ENCODE results near the gene SRSF1.
"Not testable (repeated sequence)": the region's sequence is repeated elsewhere in the genome, so short reads cannot be mapped to it uniquely, and the experiment has no call there.

SRSF1 gene

DNA sequence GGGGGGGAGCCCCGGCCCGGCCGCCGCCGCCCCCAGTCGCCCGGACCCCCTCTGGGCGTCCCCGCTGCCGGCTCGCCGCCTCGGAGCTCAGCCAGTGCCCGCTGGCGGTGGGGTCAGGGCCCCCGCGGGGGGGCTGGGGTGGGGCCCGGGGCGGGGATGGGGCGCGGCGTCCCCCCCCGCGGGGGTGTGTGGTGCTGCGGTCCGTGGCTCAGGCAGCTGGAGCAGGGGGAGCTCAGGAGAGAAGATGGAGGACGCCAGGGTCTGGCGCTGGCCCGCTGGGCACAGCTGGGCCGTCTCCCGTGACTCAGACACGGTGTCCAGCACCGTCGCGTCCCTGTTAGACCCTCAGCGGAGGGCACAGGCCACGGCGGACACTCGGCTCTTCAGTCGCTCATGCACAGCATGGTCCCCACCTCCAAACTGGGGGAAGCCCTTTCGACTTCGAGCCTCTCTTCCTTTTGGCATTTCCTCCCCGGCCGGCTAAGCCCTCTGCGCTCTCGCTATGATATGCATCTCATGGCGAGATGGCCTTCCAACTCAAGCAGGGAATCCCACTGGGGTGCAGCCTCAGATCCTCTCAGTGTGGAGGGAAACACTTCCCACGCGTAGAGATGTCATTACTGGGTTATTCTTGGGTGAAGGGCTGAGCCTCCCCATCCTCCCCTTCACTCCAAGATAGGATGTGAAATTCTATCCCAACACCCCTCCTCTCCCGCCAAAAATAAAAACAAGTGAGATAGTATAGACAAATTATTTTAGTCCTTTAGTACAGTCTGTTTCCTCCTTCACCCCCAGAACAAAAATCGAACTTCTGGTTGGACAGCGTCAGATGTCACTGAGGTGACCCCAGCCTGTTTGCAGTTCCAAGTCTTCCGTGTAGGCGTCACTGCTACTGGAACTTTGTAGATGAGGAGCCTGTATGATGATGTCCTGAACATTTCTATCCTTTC is 18.5 kb downstream of the SRSF1 start:
- DNase-seq: peak; percentile 64

DNA sequence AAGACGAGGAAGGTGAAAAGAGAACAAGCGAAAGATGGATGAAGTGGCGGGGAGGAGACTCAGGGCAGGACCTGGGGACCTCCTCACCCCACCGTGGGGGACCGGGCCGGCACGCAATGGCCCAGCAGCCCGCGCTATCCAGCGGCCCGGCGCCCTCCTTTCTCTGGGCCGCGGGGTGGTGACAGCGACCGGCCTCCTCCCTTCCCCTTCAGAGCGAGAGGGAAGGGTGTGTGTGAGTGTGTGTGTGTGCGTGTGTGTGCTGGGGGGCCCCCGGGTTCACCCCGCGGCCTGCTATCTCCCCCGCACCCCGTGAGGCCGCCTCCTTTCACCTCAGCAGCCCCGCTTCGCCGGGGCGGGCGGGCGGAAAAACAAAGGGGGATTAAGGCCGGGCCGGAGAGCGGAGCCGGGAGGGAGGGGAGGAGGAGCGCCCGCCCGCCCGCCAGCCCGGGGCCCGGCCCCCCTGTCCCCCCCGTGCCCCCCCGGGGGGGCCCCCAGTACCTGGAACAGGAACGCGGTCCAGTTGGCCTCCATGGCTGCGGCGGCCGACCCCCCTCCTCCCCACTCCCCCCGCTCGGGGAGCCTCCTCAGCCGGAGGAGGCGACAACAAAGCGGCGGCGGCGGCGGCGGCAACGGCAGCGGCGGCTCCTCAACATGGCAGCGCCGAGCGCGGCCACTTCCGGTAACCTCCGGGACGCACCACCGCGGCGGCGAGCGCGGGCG is 19.3 kb downstream of the SRSF1 start, which contains the start of gene VEZF1:
TSS of gene VEZF1 (minus strand) at position 674 of the 720 bp plus-strand sequence. CDS start at position 531, 143 bp downstream.
- peak; percentile 71 for DNase-seq

DNA sequence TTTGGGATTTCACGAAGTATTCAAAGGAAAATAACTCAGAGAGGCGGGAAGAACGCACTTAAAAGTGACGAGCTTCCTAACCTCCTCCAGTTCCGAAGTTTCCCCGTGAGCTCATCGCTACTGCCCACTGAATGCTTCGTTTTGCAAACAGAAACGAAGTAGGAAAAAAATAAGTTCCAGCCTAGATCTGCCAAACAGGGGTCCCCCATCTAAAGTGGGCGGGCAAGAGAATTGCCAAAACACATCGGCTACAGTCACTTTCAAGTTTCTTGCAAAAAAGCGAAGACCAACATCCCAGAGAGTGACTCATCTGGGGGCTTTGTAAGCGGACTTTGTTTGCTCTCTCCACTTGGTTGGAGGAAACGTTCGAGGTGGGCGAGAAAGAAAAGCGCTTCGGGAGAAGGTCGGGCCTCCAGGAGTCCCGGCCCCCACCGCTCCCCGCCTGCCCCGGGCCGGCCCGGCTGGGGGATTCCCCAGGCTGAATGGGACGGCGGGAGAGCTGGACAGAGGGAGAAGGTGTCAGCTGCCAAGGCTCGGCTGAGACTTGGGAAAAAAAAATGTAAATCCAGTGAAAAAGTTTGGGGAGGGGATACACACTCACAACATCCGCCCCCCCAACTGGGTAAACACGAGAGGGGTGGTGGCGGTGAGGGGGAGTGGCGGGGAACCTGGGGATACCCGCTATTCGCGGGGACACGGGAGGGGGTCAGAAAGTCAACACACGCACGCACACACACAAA is 20.0 kb downstream of the SRSF1 start:
- peak; percentile 32 for DNase-seq

DNA sequence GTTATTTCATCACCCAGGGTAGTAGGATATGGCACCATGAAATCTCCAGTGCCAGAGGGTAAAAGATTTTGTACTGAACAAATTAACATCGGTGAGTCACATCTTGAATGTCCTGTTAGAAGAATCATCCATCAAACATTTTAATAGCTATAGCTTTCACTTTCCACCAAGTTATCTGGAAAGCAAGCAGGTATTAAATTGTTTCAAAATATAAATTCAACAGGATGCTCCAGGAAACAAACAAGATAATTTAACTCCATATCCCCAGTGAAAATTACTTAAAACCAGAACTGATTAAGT is 21.4 kb downstream of the SRSF1 start:
- DNase-seq: no peak

DNA sequence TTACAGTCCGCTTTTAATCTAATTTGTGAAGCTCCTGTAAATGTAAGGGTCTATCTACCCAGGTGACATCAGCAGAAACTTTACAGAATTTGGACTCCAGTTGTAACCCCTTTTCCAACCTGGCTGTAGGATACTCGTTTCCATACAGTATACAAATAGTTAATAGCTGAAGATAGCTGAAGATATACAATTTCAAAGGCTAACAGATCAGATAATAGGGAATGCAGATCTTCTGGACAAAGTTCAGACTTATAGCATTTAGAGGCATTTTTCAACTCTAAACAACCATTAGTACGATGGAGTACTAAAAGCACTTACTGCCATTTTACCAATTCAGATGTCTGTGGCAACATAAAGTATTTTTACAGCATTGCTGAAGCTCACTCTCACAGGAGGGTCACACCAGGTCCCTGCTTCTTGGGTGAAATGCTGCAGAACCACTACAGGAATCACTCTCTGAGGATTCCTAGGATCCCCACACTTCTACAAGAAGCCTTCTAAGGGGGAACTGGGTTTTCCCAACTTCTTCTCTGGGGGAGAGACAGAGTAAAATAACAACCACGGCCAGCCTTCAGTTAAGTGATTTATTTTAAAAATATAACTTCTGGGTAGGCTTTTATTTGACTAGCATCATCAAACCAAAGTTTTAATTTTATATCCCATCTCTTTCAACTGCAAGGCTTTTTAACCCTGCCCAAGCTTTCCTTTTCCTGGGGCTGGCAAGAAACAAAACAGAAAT is 21.9 kb downstream of the SRSF1 start:
- no peak for DNase-seq

DNA sequence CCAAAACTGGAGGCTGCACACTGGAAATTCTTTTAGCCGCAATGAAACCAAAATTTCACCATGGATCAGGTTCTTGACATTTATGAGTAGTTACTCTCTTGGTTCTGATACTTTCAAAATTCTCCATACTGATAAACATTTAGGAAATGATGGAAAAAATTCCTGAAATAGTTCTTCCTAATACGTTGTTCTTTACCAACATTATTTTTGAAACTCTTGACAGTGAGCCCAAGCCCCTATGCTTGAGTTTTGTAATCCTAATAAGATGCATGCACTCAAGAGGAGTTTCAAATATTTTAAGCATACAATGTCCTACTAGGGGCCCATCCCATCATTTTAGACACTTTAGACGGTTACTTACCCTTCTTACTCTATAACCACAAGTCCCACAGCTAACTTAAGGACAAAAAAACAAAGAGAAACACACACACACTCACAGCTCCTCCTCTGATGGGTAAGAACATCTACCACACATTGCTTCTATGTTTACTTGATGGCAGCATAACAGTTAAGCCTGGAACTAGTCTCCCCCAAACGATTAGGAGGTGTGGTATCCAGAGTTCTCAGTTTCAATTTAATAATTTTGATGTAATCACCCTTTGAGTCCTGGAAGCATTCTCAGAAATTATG is 22.7 kb downstream of the SRSF1 start:
- DNase-seq: no peak

DNA sequence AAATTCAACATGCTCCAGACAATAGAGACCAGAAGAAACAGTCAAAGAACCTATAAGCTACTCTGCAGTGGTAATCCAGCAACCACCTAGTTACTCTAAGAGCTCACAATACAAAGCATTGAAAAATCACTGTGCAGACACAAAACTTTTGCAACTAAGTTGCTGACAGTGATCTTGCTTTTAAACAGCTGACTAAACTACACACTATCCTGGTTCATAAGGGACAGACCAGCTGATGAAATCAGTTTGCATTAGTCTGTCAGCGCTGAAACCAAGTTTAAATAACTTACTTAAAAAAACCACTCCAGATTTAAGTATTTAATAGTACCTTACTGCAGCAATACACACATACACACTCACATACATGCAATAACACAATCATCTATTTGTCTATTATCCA is 23.6 kb downstream of the SRSF1 start:
- DNase-seq: no peak

DNA sequence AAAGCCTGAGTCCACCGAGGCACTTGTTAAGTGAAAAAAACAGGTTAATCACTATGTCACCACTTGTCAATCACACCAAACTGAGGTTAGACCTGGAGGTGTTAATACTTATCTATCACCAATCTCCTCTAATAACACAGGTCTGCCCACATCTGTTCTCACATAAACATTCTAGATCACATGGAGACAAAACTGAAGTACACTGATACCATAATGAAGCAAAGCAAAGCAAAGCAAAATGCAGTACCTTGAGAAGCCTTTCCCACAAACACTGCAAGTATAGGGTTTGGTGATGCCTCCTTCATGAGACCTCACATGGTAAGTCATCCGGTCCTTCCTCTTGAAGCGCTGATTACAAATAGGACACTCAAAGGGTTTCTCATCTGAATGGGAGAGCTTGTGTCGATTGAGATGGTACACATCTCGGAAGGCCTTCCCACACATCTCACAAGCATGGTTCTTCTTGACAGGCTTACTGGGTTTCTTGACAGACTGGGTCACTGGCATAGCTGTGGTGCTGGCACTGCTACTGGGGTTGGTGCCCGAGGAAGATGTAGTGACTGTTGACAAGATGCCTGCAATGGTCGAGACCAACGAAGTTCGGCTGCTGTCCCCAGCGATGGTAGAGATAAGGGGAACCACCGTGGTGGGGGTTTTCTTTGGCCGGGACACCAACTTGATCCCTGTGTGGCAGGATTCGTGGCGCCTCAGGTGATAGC is 24.4 kb downstream of the SRSF1 start:
- DNase-seq: no peak

DNA sequence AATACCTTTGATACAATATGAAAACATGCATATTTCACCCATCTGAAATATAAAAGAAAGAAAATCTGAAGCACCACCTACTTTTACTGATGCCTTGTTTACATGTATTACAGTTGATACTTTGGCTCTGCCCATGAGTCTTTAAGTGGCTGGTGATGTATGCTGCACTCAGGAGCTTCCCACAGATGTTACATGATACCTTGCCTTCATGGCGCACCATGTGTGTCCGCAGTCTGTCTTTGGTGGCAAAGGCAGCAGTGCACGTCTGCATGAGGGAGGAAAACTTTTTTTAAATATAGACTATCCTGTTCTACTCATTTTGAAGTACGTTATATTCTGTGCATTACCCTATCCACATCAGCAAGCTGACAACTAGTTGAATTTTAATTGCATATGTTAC is 26.5 kb downstream of the SRSF1 start:
- DNase-seq: no peak

DNA sequence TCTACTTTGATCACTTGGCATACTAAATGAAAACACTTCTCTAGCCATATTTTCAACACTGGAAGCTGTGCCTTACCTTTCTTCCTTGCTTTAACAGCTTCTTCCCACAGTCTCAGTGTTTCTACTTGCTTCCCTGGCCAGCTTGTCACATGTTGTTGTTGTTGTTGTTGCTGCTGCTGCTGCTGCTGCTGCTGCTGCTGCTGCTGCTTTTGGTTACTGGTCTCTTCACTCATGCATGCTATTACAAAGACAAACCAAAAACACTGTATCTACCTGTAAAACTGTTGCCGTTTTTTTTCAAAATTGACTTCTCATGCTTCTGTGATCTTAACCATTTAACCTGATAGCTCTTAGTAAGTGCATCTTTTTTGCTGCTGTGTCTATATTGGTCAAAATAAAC is 28.0 kb downstream of the SRSF1 start:
- DNase-seq: no peak

DNA sequence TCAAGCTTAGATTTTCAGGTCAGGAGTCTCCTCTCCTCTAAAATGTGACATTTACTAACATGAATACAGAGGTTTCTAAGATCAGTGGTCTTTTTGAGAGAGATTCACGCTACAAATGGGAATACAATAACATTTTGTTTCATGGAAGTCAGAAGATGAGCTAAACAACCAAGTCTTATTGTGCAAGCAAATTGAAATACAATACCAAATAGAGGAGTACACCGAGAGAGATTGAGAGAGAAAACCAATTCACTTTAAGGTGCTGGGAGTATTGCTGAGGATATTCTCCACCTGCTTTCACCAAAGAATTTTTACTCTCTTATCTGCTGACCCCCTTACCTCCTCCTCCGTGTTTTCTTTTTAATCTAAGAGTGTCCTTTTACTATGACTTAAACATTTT is 30.5 kb downstream of the SRSF1 start:
- DNase-seq: no peak

DNA sequence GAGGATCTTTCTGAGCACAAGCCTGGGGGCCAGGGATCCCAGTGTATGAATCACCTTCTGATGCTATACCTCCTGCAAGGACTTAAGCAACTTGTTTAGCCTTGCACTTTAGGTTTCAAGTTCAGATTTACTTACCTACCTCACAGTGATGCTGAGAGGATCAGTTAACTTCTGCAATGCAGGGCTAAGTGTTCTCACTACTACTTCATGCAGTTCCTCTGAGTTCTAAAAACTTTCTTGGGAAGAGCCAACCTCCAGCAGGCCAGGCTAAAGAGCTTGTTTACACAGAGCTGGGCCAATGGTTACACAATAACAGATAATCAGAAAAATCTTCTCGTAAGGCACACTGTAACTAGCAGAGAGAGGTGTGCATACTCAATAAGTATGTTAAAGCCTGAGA is 32.0 kb downstream of the SRSF1 start:
- no peak for DNase-seq

DNA sequence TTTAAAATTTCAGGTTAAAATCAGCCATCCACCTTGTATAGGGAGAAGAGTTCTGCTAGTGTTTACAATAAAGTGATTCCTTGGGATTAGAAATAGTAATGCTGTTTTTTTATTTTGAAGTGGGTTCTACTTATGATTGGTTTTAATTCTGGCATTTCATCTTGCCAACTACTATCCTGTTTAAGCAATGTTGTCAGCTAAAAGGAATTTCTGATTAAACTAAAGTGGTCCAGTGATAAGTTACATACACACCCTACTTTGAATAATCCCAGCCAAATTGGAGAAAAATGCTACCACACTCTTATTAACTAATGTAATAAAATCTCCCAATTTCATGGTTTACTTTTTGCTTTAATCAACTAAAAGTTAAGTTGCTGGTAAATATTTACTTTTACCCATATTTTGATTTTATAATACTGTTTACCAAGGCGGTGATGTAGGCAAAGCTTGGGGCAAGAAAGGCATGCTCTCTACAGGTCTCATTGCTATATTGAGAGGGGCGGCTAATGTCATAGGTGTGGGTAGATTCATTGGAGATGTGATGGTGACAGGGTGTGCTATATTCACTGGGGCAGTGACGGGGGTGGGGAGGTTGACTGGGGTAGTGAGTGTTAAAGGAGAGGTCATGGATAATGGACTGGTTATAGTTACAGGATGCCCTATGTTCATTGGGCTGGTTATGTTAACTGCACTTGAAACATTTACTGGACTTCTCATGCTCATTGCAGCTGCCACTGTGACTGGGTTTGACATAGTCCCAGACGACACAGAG is 32.8 kb downstream of the SRSF1 start:
- DNase-seq: not testable (repeated sequence)

DNA sequence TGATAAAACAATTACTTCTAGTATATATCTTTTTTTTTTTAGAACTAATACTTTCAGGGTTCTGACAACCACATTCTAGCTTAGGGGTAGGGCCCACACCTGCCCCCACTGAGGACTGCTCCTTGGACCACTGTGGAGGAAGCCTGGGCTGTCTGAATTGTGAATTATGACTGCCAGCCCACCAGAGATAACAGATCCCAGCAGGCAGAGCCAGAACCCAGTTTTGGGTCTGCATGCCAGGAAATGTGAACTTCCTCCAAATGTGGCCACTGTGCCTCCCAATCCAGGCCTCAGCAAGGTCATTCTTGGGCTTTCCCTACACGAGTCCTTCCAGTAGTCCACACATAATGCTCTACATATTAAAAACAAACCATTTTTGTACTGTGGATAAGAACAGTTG is 34.9 kb downstream of the SRSF1 start:
- DNase-seq: no peak

DNA sequence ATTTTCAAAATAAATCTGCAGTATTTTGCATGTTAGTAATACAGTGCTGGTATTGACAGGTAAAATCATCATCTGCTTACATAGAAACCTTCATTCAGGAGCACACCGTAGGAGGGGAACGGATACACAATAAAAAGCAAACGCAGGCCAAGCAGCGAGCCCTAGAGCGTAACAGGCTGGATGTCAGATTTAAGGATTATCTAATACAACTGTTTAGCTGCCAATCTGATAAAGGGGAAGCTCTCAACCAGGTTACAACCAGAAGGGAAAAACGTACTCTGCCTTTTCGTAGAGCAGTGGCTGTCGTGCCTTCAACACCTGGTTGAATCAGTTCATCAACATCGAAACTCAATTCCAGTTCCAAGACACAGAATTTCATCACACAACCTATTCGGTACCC is 35.5 kb downstream of the SRSF1 start:
- DNase-seq: no peak

DNA sequence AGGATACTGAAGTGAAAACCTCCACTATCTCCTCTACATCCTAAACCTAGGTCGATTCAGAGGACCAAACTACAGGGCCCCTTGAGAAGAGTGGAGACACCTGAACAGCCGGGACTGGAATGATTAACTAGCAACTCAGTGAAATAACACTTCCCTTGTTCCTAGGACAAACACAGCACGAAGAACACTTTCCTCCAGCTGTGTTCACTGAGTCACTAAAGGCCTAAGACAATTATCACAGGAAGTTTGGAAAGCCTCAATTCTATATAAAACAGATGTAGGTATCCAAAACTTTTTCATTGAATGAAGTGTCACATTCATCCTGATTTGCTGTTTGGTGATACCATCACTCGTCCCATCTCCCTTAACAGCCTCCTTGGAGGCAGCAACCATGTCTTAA is 36.3 kb downstream of the SRSF1 start:
- no peak for DNase-seq

DNA sequence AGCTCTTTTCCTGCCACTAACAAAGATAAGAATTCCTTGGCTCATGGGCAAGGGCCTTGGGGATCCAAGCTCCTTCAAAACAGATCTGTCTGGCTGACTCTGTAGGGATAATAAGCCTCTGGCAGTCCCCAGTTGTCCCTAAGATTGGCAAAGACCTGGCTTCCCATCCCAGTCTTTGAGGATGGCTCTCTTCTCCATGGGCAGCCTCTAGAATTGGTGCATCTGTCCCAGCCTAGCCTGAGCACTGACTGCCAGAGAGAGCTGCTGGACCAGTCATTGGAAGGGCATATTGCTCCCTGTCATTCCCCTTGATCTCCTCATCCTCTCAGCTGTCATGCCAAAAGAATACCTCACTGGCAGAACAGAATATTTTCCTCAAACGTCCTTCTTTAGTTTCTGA is 38.6 kb downstream of the SRSF1 start:
- DNase-seq: no peak

DNA sequence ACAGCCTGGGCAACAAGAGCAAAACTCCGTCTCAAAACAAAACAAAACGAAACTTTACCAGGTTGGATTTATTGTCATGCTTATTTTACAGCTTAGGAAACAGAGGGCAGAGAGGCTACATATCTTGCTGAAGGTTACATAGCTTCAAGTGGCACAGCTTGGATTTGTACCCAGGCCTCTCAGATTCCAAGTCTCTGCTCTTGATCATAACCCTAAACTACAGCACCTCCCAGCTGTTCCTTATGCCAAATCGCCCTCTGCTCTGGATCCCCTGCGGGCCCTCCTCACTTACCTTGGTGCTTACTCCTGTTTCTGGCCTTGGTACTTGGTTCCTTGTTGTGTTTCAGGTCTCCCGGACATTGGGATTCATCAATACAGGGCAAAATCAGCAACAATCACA is 40.2 kb downstream of the SRSF1 start:
- no peak for DNase-seq

DNA sequence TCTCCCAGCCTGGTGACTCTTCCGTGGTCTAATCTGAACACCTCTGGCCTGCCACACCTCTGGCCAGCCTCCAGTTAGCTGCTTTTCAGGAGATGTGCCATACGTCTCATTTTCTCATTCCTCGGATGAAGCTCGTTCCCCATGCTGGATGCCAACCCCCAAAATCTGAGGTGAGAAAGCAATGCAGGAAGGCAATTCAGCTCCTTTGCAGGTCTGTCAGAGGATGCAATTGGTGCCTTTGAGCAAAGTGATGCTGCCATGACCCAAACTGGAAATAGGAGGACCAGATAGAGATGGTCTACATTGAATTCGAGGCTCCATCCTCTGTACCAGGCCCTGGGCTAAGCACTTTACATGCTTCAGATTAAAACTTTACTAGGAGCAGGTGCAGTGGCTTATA is 40.8 kb downstream of the SRSF1 start:
- no peak for DNase-seq

DNA sequence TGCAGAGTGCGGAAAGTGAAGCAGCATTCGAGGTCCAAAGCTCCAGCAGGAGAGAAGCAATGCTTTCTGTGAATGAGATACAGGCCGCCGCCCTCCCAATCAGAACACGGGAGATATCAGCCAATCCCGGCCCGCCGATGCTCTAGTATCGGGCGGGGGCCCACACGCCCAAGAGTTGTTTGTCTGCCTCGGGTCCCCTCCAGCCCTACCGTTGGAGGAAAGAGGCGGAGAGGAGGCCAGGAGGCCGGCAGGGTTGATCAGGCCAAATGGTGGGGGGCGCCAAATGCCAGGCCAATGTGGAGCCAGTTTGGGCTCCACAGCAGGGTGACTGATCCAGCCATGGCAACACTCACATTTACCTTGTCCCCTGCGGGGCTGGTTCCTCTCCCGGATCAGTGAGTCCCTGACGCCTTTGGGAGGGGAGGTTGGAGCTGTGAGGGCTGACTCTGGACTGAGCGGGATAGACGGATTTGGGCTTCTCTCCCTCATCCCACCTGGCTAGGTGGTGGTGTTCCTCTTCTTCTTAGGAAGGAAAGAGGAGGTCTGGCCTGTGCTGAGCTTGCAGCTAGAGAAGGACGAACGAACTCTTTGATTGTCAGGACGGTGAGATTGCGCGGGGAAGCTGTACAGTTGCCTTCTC is 41.4 kb downstream of the SRSF1 start:
- DNase-seq: no peak

DNA sequence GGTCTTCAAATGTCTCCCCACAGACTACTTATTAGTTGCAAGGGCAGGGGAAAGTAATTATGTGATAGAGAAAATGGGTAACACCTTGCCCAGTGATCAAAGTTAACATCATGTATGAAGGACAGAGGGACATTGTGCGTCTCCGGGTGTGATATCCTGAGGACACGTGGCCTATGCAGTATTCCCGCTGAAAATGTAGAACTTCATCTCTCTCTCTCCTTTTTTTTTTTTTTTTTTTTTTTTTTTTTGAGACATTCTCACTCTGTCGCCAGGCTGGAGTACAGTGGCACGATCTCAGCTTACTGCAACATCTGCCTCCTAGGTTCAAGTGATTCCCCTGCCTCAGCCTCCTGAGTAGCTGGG is 43.9 kb downstream of the SRSF1 start:
- no peak for DNase-seq

Measured in activated CD4-positive, alpha-beta T cell treated with anti-CD3 and anti-CD28 coated beads, Interleukin-2, amount 50 U/mL, for 16 hours (primary cell).